ENCODE results near the gene ELP5.

- TF ChIP-seq CTCF (IDR thresholded peaks at IDR 0.05) (no peak), POLR2A (IDR thresholded peaks at IDR 0.05) (no peak), POLR2AphosphoS5 (IDR thresholded peaks at IDR 0.05) (no peak)
Measured at GRCh38 chr17:7293159-7293558, 41.1 kb downstream of the ELP5 start.
